ENCODE data around the gene RGMA.
A peak's percentile ranks its signal among the peaks of the same experiment; 100 is the strongest.

RGMA gene

DNA sequence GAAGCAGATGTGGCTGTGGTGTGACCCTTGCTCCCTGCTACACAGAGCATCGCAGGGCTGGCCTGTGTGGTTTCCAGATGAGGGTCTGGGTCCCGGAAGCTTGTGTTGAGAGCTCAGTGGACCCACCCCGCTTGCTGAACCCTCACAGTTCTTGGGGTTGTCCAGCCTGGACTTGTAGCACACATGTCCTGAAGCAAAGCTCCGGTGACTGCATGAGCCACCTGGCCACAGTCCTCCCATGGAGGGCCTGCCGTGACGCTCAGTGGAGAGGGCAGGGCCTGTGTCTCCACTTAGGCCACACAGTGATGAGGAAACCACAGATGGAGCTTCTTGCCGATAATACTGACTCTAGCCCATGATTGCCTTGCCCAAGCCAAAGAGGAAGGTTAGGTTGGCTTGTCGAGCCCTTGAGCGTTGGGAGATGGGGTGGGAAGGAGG, 62.6 kb downstream of the RGMA start:
- intact Hi-C loops (cut with DNase I; ENCODE audit: low total_unique reads), result loop anchor here (10.0 kb wide), 2 partner anchors 48 to 232 kb away; no protein-coding TSS in a partner anchor
- peaks cover 45 to 50% (median 48%) of the 10 kb centered on the region in 3 donors for H3K36me3 ChIP-seq
- H3K9me3 ChIP-seq, result no peaks in the 10 kb centered on the region
- H3K27ac ChIP-seq, result peak overlapping the region; percentile 88 to 93
- peaks cover 5 to 57% (median 49%) of the 10 kb centered on the region in 4 donors for H3K4me1 ChIP-seq
- H3K4me3 ChIP-seq, result no peak overlapping the region
- TF ChIP-seq, protein P1, sequence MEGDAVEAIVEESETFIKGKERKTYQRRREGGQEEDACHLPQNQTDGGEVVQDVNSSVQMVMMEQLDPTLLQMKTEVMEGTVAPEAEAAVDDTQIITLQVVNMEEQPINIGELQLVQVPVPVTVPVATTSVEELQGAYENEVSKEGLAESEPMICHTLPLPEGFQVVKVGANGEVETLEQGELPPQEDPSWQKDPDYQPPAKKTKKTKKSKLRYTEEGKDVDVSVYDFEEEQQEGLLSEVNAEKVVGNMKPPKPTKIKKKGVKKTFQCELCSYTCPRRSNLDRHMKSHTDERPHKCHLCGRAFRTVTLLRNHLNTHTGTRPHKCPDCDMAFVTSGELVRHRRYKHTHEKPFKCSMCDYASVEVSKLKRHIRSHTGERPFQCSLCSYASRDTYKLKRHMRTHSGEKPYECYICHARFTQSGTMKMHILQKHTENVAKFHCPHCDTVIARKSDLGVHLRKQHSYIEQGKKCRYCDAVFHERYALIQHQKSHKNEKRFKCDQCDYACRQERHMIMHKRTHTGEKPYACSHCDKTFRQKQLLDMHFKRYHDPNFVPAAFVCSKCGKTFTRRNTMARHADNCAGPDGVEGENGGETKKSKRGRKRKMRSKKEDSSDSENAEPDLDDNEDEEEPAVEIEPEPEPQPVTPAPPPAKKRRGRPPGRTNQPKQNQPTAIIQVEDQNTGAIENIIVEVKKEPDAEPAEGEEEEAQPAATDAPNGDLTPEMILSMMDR (IDR thresholded peaks at IDR 0.05), result no peak
- DNase-seq, result peak in 1 of 2 donors; percentile 64
- H3K27me3 ChIP-seq, result no peaks in the 10 kb centered on the region

DNA sequence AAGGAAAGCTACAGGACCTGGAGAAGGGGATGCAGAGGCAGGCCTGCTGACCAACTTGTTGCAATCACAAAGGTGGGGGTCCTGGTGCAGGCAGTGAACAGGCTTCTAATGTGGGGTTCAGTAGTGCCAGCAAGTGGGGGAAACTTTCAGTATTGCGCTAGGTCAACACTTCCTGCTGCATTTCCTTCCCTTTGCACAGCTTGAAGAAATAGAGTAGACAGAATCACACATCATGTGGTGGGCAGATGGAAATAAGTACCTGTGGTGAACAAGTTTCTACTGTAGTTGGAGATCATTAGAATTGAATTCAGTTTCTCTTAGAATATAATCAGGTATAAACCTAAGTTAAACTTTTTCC, 63.4 kb downstream of the RGMA start:
- intact Hi-C loops (cut with DNase I; ENCODE audit: low total_unique reads), result loop anchor here (10.0 kb wide), 2 partner anchors 49 to 231 kb away; no protein-coding TSS in a partner anchor
- Histone ChIP-seq H3K9me3 (no peaks in the 10 kb centered on the region), H3K36me3 (peaks cover 50 to 58% (median 54%) of the 10 kb centered on the region in 3 donors), H3K4me1 (peaks cover 5 to 50% (median 45%) of the 10 kb centered on the region in 4 donors), H3K4me3 (no peak overlapping the region), H3K27ac (peak overlapping the region; percentile 88 to 93), H3K27me3 (no peaks in the 10 kb centered on the region)
- TF ChIP-seq, protein P1 (IDR thresholded peaks at IDR 0.05), result no peak
- no peak for DNase-seq

DNA sequence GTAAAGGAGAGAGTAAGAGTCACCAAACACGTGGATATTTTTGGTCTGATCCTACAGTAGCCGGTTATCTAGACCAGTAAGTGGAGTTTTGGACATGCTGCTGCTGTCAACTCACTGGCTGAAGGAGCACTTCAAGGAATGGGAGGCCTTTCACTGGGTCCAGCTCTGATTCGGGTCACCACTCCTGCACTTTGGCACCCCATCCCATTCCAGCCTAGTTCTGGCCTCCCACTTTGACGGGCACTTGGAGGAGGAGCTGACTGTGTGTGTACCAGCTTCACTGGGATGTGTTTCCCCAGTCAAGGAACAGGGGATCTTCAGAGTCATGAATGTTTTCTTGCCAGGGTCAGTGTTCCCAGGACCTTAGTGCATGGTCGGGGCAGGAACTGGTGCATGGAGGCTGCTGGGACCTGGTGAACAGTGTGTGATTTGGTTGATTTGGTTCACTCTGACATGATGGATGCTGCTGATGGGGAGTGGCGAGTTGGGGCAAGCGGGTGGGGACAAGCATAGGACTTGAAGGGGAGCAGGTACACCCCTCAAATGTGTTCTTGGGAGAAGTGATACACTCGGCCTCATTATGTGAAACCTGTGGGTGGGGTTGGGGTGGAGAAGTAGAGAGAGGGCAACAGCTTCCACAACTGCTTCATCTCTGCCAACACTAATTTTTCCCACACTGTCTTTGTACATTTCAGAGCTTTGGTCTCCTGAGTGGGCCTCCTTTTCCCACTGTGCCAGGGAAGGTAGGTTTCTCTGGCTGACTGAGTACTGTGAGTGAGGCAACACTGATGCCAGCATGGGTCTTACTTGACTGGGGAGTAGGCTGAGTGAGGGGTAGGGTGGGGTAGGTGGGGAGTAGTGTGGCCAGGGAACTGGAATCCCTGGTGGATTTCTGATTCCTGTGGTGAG, 64.0 kb downstream of the RGMA start:
- peak in 1 of 2 donors; percentile 64 for DNase-seq
- intact Hi-C loops (cut with DNase I; ENCODE audit: low total_unique reads), result loop anchor here (10.0 kb wide), 2 partner anchors 50 to 230 kb away; no protein-coding TSS in a partner anchor
- Histone ChIP-seq H3K27ac (peak overlapping the region; percentile 88 to 93), H3K27me3 (no peaks in the 10 kb centered on the region), H3K4me1 (peaks cover 5 to 44% (median 38%) of the 10 kb centered on the region in 4 donors), H3K4me3 (no peak overlapping the region), H3K9me3 (no peaks in the 10 kb centered on the region), H3K36me3 (peaks cover 56 to 64% (median 60%) of the 10 kb centered on the region in 3 donors)
- TF ChIP-seq, protein P1 (IDR thresholded peaks at IDR 0.05), result no peak

DNA sequence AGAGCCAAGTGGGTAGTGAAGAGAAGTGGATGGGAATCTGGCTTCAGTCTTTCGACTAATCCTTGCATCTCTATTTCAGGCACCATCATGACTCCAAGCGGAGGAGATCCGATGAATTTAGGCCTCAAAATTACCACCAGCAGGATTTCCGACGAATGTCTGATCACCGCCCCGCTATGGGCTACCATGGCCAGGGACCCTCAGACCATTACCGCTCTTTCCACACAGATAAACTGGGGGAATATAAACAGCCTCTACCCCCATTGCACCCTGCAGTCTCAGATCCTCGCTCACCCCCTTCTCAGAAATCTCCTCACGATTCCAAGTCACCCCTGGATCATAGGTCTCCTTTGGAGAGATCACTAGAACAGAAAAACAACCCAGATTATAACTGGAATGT, 64.7 kb downstream of the RGMA start:
- TF ChIP-seq, protein P1 (IDR thresholded peaks at IDR 0.05), result no peak
- H3K9me3 ChIP-seq, result no peaks in the 10 kb centered on the region
- H3K36me3 ChIP-seq, result peaks cover 63 to 71% (median 67%) of the 10 kb centered on the region in 3 donors
- peak in 1 of 2 donors; percentile 53 for DNase-seq
- no peak overlapping the region for H3K27ac ChIP-seq
- no peak overlapping the region for H3K4me3 ChIP-seq
- peaks cover 0 to 37% (median 32%) of the 10 kb centered on the region in 4 donors for H3K4me1 ChIP-seq
- no peaks in the 10 kb centered on the region for H3K27me3 ChIP-seq
- intact Hi-C loops (cut with DNase I; ENCODE audit: low total_unique reads), result loop anchor here (10.0 kb wide), 2 partner anchors 51 to 229 kb away; no protein-coding TSS in a partner anchor

DNA sequence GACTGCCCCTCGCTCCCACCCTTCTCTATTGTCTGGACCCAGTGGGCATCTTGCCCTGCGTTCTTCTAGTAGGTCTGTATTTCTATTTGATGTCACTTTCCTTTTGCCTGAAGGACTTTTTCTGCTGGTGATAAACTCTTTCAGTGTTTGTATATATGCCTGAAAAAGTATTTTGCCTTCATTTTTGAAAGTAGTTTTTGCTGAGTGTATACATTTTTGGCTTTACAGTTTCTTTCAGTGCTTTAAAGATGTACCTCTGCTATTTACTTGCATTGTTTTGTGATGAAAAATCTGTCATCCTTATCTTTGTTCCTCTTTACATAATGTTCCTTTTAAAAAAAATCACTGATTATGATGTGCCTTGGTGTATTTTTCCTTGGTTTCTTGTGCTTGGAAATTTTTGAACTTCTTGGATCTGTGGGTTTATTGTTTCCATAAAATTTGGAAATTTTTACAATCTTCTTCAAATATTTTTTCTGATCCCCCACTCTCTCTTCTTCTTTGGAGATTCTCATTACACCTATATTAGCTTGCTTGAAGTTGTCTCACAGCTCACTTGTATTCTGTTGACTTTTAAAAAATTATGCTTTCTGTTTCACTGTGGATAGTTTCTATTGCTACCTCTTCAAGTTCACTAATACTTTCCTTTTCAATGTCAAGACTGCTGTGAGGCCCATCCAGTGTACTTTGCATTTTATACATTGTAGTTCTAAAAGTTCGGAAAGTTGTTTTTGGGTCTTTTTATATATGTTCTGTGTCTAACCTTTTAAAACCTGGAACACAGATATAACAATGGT, 67.8 kb downstream of the RGMA start:
- intact Hi-C loops (cut with DNase I; ENCODE audit: low total_unique reads), result loop anchor here (10.0 kb wide), 2 partner anchors 54 to 226 kb away; no protein-coding TSS in a partner anchor

More for the DNA sequence above, 67.8 kb downstream of the RGMA start:
- no peaks in the 10 kb centered on the region for H3K27me3 ChIP-seq
- H3K9me3 ChIP-seq, result no peaks in the 10 kb centered on the region
- H3K4me1 ChIP-seq, result peaks cover 0 to 18% (median 5%) of the 10 kb centered on the region in 4 donors
- no peak overlapping the region for H3K4me3 ChIP-seq
- TF ChIP-seq, protein P1 (IDR thresholded peaks at IDR 0.05), result no peak
- no peak overlapping the region for H3K27ac ChIP-seq
- peaks cover 70 to 96% (median 76%) of the 10 kb centered on the region in 3 donors for H3K36me3 ChIP-seq
- DNase-seq, result no peak
